BJ (cell line): Measurements from ENCODE around the gene C9orf152. TPM values are rescaled to one million over a fixed set of nuclear protein-coding genes. Genes with fewer than 3 reads are reported as not detected.

Experiments
- CTCF ChIA-PET: fragments of 350-600 bp; formaldehyde crosslinking; extraction: SDS; loops from one replicate; lab custom pipeline; 2021; ENCODE audit warnings: antibody characterized with exemption, inconsistent platforms; lab: Yijun Ruan, JAX
- POLR2A ChIA-PET: fragments of 300-600 bp; sonication (Branson Sonifier 250); formaldehyde crosslinking; extraction: SDS; loops from one replicate; lab custom pipeline; 2021; ENCODE audit warnings: antibody characterized with exemption; lab: Charles Lee
- DNase-seq: peaks from one replicate; pipeline ENCODE4 v3.0.0-alpha.2; 2011; ENCODE audit warnings: low read depth
- H3K27me3 ChIP-seq: 2 replicates; pipeline ENCODE4 v1.6.0; 2011; ENCODE audit warnings: low read length; ENCODE audit not compliant: control insufficient read depth, insufficient read depth
- H3K36me3 ChIP-seq: 2 replicates; pipeline ENCODE4 v1.5.1; 2011; ENCODE audit warnings: low read length; ENCODE audit not compliant: control insufficient read depth, insufficient read depth
- H3K4me3 ChIP-seq: 2 replicates; pipeline ENCODE4 v1.5.1; 2011; ENCODE audit warnings: low read depth, mild to moderate bottlenecking, control low read depth, low read length
- polyA plus RNA-seq: library from polyadenylated mRNA; depleted of rRNA; stranded (reverse); fragments of >200 nt; gene quantifications from 2 replicates; pipeline ENCODE4 v1.2.3, GENCODE V29; 2011; rRNA removed
- TF ChIP-seq, protein P1 (sequence below): IDR thresholded peaks from 2 replicates; pipeline ENCODE4 v1.5.1; 2011; ENCODE audit warnings: low read depth, mild to moderate bottlenecking, control low read depth, inconsistent platforms, low read length, moderate library complexity; ENCODE audit not compliant: insufficient read depth

The C9orf152 gene
- polyA plus RNA-seq, 1 experiment: not detected

DNA sequence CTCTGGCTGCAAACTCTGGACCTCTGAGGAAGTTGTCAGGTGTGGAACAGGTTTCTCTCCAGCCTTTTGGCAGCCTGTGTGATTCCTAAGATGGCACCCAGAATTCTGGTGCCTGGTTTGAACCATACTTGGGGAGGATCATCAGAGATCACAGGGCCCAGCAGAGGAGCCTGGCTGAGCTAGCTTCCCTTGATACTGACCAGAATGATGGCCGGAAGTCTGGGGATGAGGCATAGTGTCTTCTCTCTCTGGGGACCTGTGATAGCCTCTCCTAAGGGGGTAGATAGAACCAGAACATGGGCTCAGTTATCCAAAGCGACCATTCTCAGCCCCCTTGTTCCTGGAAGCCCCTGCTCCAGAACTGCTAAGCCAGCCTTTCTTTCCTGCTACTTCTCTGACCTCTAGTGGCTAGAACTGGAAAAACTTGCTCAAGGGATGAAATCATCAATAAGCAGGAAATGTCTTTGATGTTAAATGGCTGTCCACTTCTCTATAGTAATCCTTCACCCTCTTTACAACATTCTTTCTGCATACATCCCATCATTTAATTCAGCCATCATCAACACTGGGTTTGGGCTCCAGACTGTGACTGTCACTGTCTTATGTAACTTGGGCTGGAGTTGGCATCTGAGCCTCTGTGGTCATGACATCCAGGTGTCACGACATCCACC, 55.1 kb downstream of the C9orf152 start:
- TF ChIP-seq, protein P1, sequence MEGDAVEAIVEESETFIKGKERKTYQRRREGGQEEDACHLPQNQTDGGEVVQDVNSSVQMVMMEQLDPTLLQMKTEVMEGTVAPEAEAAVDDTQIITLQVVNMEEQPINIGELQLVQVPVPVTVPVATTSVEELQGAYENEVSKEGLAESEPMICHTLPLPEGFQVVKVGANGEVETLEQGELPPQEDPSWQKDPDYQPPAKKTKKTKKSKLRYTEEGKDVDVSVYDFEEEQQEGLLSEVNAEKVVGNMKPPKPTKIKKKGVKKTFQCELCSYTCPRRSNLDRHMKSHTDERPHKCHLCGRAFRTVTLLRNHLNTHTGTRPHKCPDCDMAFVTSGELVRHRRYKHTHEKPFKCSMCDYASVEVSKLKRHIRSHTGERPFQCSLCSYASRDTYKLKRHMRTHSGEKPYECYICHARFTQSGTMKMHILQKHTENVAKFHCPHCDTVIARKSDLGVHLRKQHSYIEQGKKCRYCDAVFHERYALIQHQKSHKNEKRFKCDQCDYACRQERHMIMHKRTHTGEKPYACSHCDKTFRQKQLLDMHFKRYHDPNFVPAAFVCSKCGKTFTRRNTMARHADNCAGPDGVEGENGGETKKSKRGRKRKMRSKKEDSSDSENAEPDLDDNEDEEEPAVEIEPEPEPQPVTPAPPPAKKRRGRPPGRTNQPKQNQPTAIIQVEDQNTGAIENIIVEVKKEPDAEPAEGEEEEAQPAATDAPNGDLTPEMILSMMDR: peak; percentile 72

More for the DNA sequence above, 55.1 kb downstream of the C9orf152 start:
- H3K27me3 ChIP-seq: no peaks in the 10 kb centered on the region
- H3K36me3 ChIP-seq: peaks cover 6% of the 10 kb centered on the region
- ChIA-PET POLR2A (no interaction called here), CTCF (interaction anchor here (0.6 to 4.3 kb wide), 22 partner anchors 9 to 678 kb away, joined by 3 to 34 read pairs (median 3); no protein-coding TSS in a partner anchor)
- DNase-seq: no peak
- H3K4me3 ChIP-seq: no peak overlapping the region

Other genes with a start within 250 kb of the C9orf152 start
- 290 and 475 TPM in 2 replicates for gene TXN, start 48.3 kb upstream of the C9orf152 start, polyA plus RNA-seq
- gene TXNDC8, start 129.7 kb upstream of the C9orf152 start, polyA plus RNA-seq: not detected in 2 replicates